HG03342 (cell line): ENCODE data around the gene CARMIL1.

ENCODE experiments used
- ATAC-seq: cut with Tn5 transposase; IDR thresholded peaks from one replicate; pipeline ENCODE4 v1.9.1; 2021; ENCODE audit warnings: mild to moderate bottlenecking, moderate library complexity; ENCODE audit not compliant: unreplicated experiment

Gene CARMIL1

DNA sequence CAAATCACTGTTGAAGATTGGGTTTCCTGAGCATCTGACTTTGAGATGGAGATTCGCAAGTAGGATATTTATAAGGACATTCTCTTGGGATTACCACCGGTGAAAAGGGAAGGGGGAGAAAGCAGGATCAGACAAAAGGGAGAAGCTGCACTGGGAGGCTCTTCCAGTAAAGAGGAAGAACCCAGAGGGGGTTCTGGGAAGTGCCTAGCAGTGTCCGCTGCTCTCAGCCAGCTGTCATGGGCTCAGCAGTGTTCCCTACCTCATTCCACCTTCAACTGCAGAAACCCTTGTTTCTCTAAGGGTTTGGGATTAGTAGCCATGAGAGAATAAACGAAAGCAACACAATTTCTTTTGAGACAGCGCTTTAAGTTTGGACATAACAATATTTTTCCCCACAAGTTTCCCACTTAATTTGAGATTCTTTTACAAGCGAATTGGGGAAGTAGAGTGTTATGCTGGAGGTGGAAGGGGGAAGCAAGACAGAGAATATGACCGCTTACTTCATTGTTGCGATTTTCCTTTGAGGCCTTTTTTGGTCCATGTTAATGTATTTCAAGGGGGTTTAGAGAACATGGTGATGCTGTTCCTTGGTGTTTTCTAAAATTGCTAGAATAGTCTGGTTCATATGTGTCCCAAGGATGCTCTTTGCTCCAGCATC is 218.3 kb downstream of the CARMIL1 start:
- ATAC-seq = no peak

DNA sequence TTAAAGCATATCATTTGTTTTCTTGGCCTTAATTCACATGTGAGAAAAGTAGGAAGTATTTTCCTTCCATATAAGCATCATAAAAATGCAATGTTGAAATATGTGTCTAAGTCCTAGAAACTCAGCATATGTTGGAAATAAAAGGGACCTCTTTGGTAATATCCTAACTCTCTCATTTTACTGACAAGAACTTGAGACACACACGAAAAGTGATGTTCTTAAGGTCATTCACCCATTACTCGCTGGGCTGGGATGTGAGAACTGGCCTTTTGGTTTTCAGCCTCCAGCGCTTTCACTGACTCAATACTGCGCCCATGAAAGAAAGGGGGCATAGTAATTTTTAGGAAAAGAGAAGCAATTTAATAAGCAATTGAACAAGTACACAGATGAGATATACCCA is 219.3 kb downstream of the CARMIL1 start:
- no peak for ATAC-seq

- no peak for ATAC-seq
Measured at GRCh38 chr6:25499615-25500235, 220.6 kb downstream of the CARMIL1 start.

DNA sequence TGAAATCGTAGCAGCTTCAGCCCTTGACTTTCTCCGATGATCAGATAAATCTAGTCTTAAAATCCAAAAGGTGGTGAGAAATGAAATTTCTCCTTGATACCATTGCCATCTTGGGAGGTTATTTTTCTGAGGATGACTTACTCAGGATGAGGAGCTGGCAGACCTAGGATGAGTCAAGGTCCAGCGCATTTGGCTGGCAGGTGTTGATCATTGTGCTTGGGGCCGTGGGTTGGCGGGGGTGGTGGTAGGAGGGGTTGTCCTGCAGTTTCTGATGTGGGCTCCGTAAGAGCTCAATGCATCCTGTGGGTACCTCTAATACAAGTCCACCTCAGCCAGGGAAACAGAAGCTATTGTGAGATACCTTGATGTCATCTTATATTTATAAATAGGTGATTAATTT is 224.5 kb downstream of the CARMIL1 start:
- ATAC-seq = no peak

DNA sequence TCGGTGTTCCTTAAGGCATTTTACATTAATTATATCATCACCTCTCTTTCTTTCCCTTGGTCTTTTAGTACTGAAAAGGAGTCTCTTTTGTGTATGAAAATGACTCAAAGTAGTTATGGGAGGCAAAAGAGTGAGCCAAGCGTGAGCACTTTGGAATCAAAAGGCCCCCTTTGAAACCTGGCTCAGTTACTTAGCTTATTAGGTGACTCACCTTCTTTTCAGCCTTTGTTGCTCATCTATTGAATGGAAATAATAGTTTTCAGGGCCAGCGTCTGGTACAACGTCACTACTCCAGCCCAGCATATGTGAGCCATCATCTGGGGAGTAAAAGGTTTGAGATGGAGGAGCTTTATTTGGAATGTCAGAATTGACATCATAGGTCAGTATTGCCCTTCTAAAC is 225.5 kb downstream of the CARMIL1 start:
- ATAC-seq = no peak

DNA sequence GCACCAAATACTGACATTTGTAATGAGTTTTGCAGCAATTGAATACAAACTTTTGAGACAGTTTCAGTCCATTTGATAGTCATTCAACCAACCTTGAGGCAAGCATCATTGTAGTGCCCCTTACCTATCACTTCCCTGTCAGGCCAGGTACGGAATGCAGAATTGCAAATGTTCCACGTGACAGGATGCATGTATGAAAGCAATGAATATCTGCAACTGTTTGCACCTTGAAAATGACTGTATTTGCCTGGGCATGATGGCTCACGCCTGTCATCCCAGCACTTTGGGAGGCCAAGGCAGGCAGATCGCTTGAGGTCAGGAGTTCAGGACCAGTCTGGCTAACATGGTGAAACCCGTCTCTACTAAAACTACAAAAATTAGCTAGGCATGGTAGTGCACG is 226.8 kb downstream of the CARMIL1 start:
- no peak for ATAC-seq

- ATAC-seq = no peak
Measured at GRCh38 chr6:25508051-25508450, 228.9 kb downstream of the CARMIL1 start.

GRCh38 chr6:25511376-25511775 is 232.2 kb downstream of the CARMIL1 start:
- ATAC-seq = no peak

DNA sequence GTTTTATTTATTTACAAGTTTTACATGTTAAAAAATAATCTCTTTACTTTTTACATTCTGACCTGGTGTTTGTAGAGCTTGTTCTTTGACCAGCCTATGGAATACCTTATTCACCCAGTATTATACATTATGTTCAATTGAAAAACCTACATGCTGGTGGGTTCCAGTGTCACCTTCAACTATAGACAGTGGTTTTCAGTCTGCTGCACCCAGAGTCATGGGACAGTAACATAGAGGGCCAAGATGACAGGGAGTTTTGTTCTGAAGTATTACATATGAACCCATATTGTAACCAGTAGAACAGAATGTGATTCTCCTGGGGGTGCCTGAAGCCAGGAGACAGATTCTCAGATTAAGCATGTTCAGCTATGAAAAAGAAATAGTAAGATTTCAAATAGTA is 233.4 kb downstream of the CARMIL1 start:
- ATAC-seq = no peak

DNA sequence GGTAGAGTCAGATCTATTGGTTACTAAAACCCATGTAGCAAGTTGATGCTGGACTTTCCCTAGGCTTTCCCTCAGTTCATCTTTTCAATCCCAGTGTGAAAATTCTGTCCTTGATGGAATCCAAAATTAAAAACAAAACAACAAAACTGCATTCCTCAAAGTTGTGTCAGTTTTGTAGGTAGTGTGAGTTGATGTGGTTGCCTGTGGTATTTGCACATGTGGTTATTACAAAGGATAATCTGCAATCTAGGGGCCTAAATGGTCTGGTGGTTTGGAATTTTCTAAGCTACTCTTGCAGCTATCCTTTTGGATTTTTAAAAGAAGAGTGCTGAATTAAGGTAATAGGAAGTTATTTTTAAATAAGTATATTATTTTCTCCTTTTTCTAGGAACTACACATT is 240.7 kb downstream of the CARMIL1 start:
- no peak for ATAC-seq

GRCh38 chr6:25524542-25524941 is 245.4 kb downstream of the CARMIL1 start:
- no peak for ATAC-seq

DNA sequence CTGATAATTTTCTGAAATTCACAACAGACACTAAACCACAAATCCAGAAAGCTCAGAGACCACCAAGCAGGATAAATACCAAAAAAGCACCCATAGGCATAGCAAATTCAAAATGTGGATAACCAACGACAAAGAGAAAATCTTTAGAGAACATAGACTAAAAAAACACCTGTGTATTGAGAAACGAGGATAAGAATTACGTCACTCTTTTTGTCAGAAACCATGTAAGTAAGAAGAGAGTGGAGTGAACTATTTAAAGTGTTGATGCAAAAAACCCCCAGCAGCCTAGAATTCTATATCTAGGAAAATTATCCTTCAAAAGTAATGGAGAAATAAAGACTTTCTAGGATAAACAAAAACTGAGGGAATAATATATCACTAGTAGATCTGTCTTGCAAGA is 245.9 kb downstream of the CARMIL1 start:
- ATAC-seq = no peak

- ATAC-seq = no peak
Measured at GRCh38 chr6:25534942-25535631, 255.9 kb downstream of the CARMIL1 start.

- no peak for ATAC-seq
Measured at GRCh38 chr6:25535632-25536225, 256.6 kb downstream of the CARMIL1 start.

DNA sequence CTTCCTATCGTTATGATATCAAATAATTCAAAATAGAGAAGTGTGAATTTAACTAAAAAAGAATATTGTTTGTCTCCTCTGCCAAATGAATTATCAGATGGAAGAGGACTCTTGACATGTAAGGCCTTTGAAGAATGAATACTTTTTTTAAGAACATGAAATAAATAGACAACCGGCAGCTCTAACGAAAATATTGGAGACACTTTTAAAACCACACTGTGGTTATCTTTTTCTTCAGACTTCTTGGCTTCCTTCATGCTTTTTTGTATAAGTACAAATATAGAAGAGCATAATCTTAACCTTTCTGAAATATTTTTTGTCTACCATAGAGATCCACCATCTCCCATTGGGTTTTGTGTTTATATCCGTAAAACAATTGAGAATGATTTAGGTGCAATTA is 257.6 kb downstream of the CARMIL1 start:
- no peak for ATAC-seq

DNA sequence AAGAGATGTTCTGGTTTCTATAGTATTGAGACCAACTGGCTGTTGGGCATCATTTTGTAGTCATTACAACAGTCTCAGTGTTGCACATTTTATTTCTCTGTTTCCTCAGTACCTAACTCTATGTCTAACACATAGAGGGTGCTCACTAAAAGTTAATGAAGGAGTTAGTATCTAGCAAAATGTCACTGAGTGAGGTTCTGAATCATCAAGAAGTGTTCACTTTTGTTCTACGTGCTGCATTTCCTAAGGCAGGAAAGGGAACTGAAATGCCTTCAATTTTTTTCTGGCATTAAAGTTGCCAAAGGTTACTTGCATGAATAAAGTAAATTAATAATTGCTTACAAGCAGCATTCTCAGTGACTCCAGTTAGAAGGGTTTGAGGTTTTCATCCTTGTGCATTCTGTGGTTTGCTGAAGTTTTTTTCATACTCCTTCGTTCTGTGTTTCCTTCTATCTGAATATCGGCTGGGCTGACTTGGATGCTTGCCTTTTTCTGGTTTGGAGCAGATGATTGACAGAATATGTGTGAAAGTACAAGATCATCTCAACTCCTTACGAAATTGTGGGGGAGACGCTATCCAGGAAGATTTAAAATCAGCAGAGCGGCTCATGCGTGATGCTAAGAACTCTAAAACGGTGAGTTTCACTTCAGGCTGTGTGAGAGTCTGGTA is 258.3 kb downstream of the CARMIL1 start:
- ATAC-seq = no peak

GRCh38 chr6:25541228-25541627 is 262.1 kb downstream of the CARMIL1 start:
- no peak for ATAC-seq

DNA sequence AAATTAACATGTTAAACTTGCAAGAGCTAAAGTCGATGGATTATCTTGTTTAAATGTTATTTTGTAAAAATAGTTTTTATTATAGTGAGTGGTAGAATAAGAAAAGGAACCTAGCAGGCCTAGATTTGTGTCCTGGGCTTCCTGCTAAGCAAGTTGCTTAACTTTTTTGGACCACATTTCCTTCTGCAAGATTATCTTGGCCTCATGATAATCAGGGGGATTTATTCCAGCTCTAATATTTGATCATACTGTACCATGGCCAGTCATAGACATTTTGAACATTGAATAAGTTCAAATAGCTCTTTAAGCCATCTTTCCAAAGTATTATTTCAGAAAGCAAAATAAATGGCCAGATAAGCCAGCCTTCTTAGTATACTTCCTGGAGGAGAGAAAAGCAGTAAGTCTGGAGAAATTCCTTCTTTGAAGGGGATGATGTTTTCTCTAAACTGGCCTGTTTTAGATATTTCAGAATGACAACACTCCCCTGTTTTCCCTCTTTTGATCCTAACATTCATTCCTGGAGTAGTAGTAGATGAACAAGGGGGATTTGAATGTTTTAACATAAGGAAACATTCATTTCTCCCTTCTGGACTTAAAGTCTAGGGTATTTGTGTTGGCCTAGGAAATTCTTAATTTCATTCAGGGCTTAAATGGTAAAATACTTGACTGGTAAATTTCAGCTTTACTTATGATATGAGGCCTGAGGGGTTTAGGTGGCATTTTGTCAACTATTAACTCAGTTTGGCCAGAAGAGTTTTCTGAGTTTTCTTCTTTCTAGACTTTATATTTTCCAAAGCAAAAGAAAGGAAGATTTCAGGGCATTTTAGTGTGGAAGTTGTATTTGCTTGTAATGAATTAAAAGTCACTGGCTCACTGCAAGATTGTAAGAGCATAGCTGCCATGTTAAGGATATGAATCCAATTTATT is 264.1 kb downstream of the CARMIL1 start:
- ATAC-seq = no peak

- no peak for ATAC-seq
Measured at GRCh38 chr6:25544833-25545232, 265.7 kb downstream of the CARMIL1 start.

- no peak for ATAC-seq
Measured at GRCh38 chr6:25547797-25548196, 268.6 kb downstream of the CARMIL1 start.
